C4-2B (cell line): Measurements from ENCODE around the gene CDH23.

Experiments
- H3K27ac ChIP-seq: fragments of 450-650 bp; 2 replicates; pipeline ENCODE4 v1.5.1; 2017
- CTCF ChIP-seq: fragments of 450-650 bp; conservative IDR thresholded peaks from 2 replicates; pipeline ENCODE4 v1.5.1; 2017; ENCODE audit warnings: mild to moderate bottlenecking
- ZFX ChIP-seq: fragments of 450-650 bp; IDR thresholded peaks from 2 replicates; pipeline ENCODE4 v1.6.1; 2017

CDH23 gene

DNA sequence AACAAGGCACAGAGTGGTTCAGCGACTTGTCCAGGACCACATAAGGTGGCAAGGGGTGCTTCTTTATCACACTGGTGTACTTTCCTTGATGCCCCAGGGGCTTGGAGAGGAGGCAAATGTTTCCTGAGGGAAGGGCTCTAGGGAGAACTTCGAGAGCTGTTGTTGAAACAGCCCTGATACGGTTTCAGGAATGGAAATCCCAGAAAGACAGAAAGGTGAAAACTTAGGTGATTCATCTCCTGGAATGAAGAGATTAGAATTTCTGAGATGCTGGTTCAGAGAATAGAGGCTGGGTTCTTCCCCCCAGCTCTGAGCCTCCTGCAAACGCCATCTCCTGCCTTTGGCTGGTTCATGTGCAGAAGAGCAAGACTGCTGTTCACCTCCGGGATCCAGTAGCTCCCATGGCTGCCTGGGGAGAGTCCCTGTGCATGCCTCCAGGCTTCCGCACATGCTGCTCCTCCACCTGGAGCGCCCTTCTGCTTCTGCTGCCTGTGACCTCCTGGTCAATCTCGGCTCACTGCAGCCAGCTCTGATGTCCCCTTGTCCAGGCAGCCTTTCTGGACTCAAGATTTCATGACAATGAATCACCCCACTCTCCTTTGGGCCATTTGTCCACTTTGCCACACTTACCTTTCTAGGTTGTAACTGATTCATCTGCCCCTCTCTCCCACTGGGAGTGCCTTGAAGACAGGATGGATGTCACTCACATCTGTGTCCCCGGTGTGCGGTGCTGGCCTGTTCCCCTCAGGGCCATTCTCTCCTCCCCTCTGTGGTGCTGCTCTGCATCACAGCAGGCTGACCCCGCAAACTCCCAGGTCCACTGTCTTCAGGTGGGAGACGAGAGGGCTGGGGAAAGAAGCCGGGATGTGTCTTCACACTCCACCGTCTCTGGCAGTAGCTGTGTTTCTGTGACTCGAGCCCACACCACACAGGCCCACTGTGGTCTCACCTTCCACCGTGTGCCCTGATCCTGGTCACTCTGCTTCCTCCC is 3.6 kb upstream of the CDH23 start:
- no peak overlapping the region for H3K27ac ChIP-seq
- TF ChIP-seq ZFX (no peak), CTCF (no peak)

- no peak for TF ChIP-seq ZFX
- TF ChIP-seq CTCF, result no peak
- no peak overlapping the region for H3K27ac ChIP-seq
These were observed 2.8 kb upstream of the CDH23 start for GRCh38 chr10:71393841-71394475.

- TF ChIP-seq CTCF, result no peak
- TF ChIP-seq ZFX, result no peak
- no peak overlapping the region for H3K27ac ChIP-seq
These were observed 1.7 kb upstream of the CDH23 start for GRCh38 chr10:71394926-71395562.

GRCh38 chr10:71395621-71396020 is 1.1 kb upstream of the CDH23 start:
- H3K27ac ChIP-seq, result no peak overlapping the region
- no peak for TF ChIP-seq ZFX
- no peak; the same call in 1 of the 2 replicates for TF ChIP-seq CTCF

- H3K27ac ChIP-seq, result no peak overlapping the region
- no peak for TF ChIP-seq ZFX
- TF ChIP-seq CTCF, result no peak; the same call in 1 of the 2 replicates
These were observed 523 bp upstream of the CDH23 start for GRCh38 chr10:71396084-71396710.

GRCh38 chr10:71397296-71398212 is 834 bp downstream of the CDH23 start:
- H3K27ac ChIP-seq, result no peak overlapping the region
- TF ChIP-seq ZFX, result no peak

GRCh38 chr10:71398976-71399375 is 2.3 kb downstream of the CDH23 start:
- no peak for TF ChIP-seq ZFX
- no peak for TF ChIP-seq CTCF
- no peak overlapping the region for H3K27ac ChIP-seq
